Uterus (tissue), 4 donors: ENCODE results near the gene OPTC. TPM values are rescaled to one million over a fixed set of nuclear protein-coding genes. Genes with fewer than 3 reads are reported as not detected.
A peak's percentile ranks its signal among the peaks of the same experiment; 100 is the strongest.
"Not testable (repeated sequence)": the region's sequence is repeated elsewhere in the genome, so short reads cannot be mapped to it uniquely, and the experiment has no call there.

ENCODE experiments used
- DNase-seq, 2 donors: peaks; one replicate each; pipeline ENCODE4 v3.0.0-alpha.2; 2019 to 2020
- H3K27ac ChIP-seq, 2 donors: fragments of 200-600 bp; sonication (generic); 1 replicate in 1 of 2; 2 replicates in 1 of 2; pipeline ENCODE4 v1.5.1; 2016 to 2018
- H3K27me3 ChIP-seq, 2 donors: fragments of 200-600 bp; sonication (generic); one replicate each; pipeline ENCODE4 v1.5.1; 2018 to 2019; ENCODE audit warnings: control low read depth in 1 of 2
- H3K36me3 ChIP-seq, 2 donors: fragments of 200-600 bp; sonication (generic); one replicate each; pipeline ENCODE4 v1.5.1; 2019; ENCODE audit warnings: control low read depth in 1 of 2
- H3K4me1 ChIP-seq, 2 donors: fragments of 200-600 bp; sonication (generic); one replicate each; pipeline ENCODE4 v1.5.1; 2018 to 2019; ENCODE audit warnings: control low read depth in 1 of 2
- H3K4me3 ChIP-seq, 2 donors: fragments of 200-600 bp; sonication (generic); 1 replicate in 1 of 2; 2 replicates in 1 of 2; pipeline ENCODE4 v1.5.1; 2018 to 2019; ENCODE audit warnings: mild to moderate bottlenecking in 1 of 2
- H3K9me3 ChIP-seq, 2 donors: fragments of 200-600 bp; sonication (generic); one replicate each; pipeline ENCODE4 v1.5.1; 2019; ENCODE audit warnings: control low read depth in 1 of 2
- CTCF ChIP-seq, 4 experiments: fragments of 200-600 bp in 2 of 4; fragments of 450-650 bp in 2 of 4; sonication (generic) in 2 of 4; IDR thresholded peaks; one replicate each; pipeline ENCODE4 v1.5.1; 2016 to 2019; ENCODE audit warnings: antibody characterized with exemption in 4 of 4, mild to moderate bottlenecking in 2 of 4, moderate library complexity in 1 of 4
- POLR2A ChIP-seq, 2 donors: fragments of 450-650 bp; IDR thresholded peaks; one replicate each; pipeline ENCODE4 v1.6.1; 2016; ENCODE audit warnings: antibody characterized with exemption in 2 of 2, mild to moderate bottlenecking in 1 of 2, moderate library complexity in 1 of 2
- intact Hi-C: fragments of 100-400 bp; cut with DNase I; formaldehyde crosslinking; loops from one replicate; pipeline ENCODE4 v1.15.1; 2023; ENCODE audit warnings: low total_unique reads
- total RNA-seq, 4 donors: library from RNA; depleted of rRNA in 3 of 4; stranded (reverse); fragments of >200 nt in 3 of 4; gene quantifications; one replicate each; pipeline versions ENCODE4 v1.1.0 to v1.2.4, GENCODE V29; 2014 to 2023
- donor health status: DM: yes; HTN: yes; CAD: no.

The OPTC gene
- total RNA-seq, 4 donors from 2014 or later: not detected

- no peak for DNase-seq
- intact Hi-C loops: no loop called here
- Histone ChIP-seq H3K4me1 (peaks cover 11 to 12% of the 10 kb centered on the region in 2 donors), H3K4me3 (no peak overlapping the region), H3K27ac (peak overlapping the region; percentile 89 to 95), H3K27me3 (no peaks in the 10 kb centered on the region), H3K9me3 (no peaks in the 10 kb centered on the region), H3K36me3 (no peaks in the 10 kb centered on the region)
- TF ChIP-seq CTCF (IDR thresholded peaks at IDR 0.05) (no peak), POLR2A (IDR thresholded peaks at IDR 0.05) (no peak)
These were observed 19.7 kb downstream of the OPTC start for GRCh38 chr1:203513585-203514031.

- no peaks in the 10 kb centered on the region for H3K9me3 ChIP-seq
- H3K36me3 ChIP-seq: no peaks in the 10 kb centered on the region
- peak overlapping the region in 1 of 2 donors; percentile 74 for H3K27ac ChIP-seq
- intact Hi-C loops: no loop called here
- no peak for DNase-seq
- H3K4me3 ChIP-seq: no peak overlapping the region
- no peak for TF ChIP-seq CTCF (IDR thresholded peaks at IDR 0.05)
- no peak for TF ChIP-seq POLR2A (IDR thresholded peaks at IDR 0.05)
- no peaks in the 10 kb centered on the region for H3K27me3 ChIP-seq
- peaks cover 11 to 12% of the 10 kb centered on the region in 2 donors for H3K4me1 ChIP-seq
These were observed 22.2 kb downstream of the OPTC start for GRCh38 chr1:203516184-203516583.

GRCh38 chr1:203516906-203517305 lies 23.0 kb downstream of the OPTC start:
- Histone ChIP-seq H3K4me3 (no peak overlapping the region), H3K27me3 (no peaks in the 10 kb centered on the region), H3K36me3 (no peaks in the 10 kb centered on the region), H3K9me3 (no peaks in the 10 kb centered on the region), H3K4me1 (peaks cover 12 to 15% of the 10 kb centered on the region in 2 donors), H3K27ac (peak overlapping the region; percentile 59 to 74)
- no peak for DNase-seq
- TF ChIP-seq CTCF (IDR thresholded peaks at IDR 0.05): no peak
- TF ChIP-seq POLR2A (IDR thresholded peaks at IDR 0.05): no peak
- intact Hi-C loops: no loop called here

GRCh38 chr1:203517426-203518110 lies 23.6 kb downstream of the OPTC start:
- Histone ChIP-seq H3K9me3 (no peaks in the 10 kb centered on the region), H3K27me3 (no peaks in the 10 kb centered on the region), H3K36me3 (no peaks in the 10 kb centered on the region), H3K27ac (peak overlapping the region; percentile 59 to 74), H3K4me3 (no peak overlapping the region), H3K4me1 (peaks cover 6 to 17% of the 10 kb centered on the region in 2 donors)
- no peak for DNase-seq
- TF ChIP-seq POLR2A (IDR thresholded peaks at IDR 0.05) (no peak), CTCF (IDR thresholded peaks at IDR 0.05) (no peak)
- intact Hi-C loops: no loop called here

- intact Hi-C loops: not testable (repeated sequence)
These were observed 24.2 kb downstream of the OPTC start for GRCh38 chr1:203518139-203518538.

More at GRCh38 chr1:203518139-203518538, 24.2 kb downstream of the OPTC start:
- H3K9me3 ChIP-seq, H3K4me3 ChIP-seq, DNase-seq, H3K36me3 ChIP-seq, H3K27me3 ChIP-seq: not testable (repeated sequence)
- peak overlapping the region; percentile 59 to 74 for H3K27ac ChIP-seq
- H3K4me1 ChIP-seq: peaks cover 4 to 14% of the 10 kb centered on the region in 2 donors
